Measurements from ENCODE around the gene IGF2BP3.

- no peak for TF ChIP-seq CTCF (IDR thresholded peaks at IDR 0.05)
- no peak for TF ChIP-seq POLR2AphosphoS5 (IDR thresholded peaks at IDR 0.05)
Measured at GRCh38 chr7:23410446-23411183, 59.7 kb downstream of the IGF2BP3 start.

Data from breast epithelium (tissue), 3 donors.